ENCODE data around the gene ATXN3. TPM values are rescaled to one million over a fixed set of nuclear protein-coding genes. Genes with fewer than 3 reads are reported as not detected.

ATXN3 gene
- polyA plus RNA-seq, 1 of the 3 experiments (the other 2 are of a cell fraction): 10.2 TPM

GRCh38 chr14:92144708-92145107, 38.3 kb upstream of the ATXN3 start:
- no peak for TF ChIP-seq REST (IDR thresholded peaks at IDR 0.05; ENCODE audit: low read depth, low read length)
- WGBS (ENCODE audit: low lambda C conversion rate): 68% methylated on average over 2 of the region's 2 CpGs
- H4K20me1 ChIP-seq (ENCODE audit: insufficient read depth): no peaks in the 10 kb centered on the region
- ChIA-PET POLR2A (no interaction called here), CTCF (interaction anchor here (0.9 to 2.8 kb wide), 2 partner anchors 10 to 17 kb away, joined by 4 to 24 read pairs; no protein-coding TSS in a partner anchor)
- H3F3A ChIP-seq (replicated peaks; ENCODE audit: insufficient read depth): peaks cover 5% of the 10 kb centered on the region
- H3K4me3 ChIP-seq (ENCODE audit: low read depth in 2 of 2, low read length in 1 of 2): no peak overlapping the region
- peaks cover 70 to 87% of the 10 kb centered on the region in 2 experiments for H3K36me3 ChIP-seq (replicated peaks in 1 of 2; ENCODE audit: control insufficient read depth in 1 of 2, insufficient read depth in 2 of 2, low read length in 1 of 2)
- H2AFZ ChIP-seq (ENCODE audit: low read depth): no peak overlapping the region
- peak overlapping the region in 1 of 2 experiments; percentile 38; a peak in 2 of 4 replicates for H3K27ac ChIP-seq (ENCODE audit: low read depth in 2 of 2, low read length in 1 of 2)
- H3K9ac ChIP-seq: no peak overlapping the region
- peaks cover 4% of the 10 kb centered on the region; the same call in 1 of the 2 replicates for H3K79me2 ChIP-seq (ENCODE audit: insufficient read depth)
- H3K4me1 ChIP-seq (ENCODE audit: control insufficient read depth in 1 of 2, insufficient read depth in 2 of 2, low read depth in 1 of 2, low read length in 1 of 2): peaks cover 0 to 9% of the 10 kb centered on the region in 2 experiments; a peak in 2 of 4 replicates
- DNase-seq: no peak
- no peaks in the 10 kb centered on the region for H3K9me2 ChIP-seq
- no peak overlapping the region for H3K4me2 ChIP-seq
- no peaks in the 10 kb centered on the region for H3K27me3 ChIP-seq (ENCODE audit: insufficient read depth)
- no peaks in the 10 kb centered on the region for H3K9me3 ChIP-seq

- Histone ChIP-seq H3K9me2 (no peaks in the 10 kb centered on the region), H3K79me2 (ENCODE audit: insufficient read depth) (peaks cover 4% of the 10 kb centered on the region; the same call in 1 of the 2 replicates), H3K36me3 (replicated peaks in 1 of 2; ENCODE audit: control insufficient read depth in 1 of 2, insufficient read depth in 2 of 2, low read length in 1 of 2) (peaks cover 67 to 85% of the 10 kb centered on the region in 2 experiments), H3K4me1 (ENCODE audit: control insufficient read depth in 1 of 2, insufficient read depth in 2 of 2, low read depth in 1 of 2, low read length in 1 of 2) (peaks cover 0 to 9% of the 10 kb centered on the region in 2 experiments; a peak in 2 of 4 replicates), H3F3A (replicated peaks; ENCODE audit: insufficient read depth) (peaks cover 3% of the 10 kb centered on the region), H3K27ac (ENCODE audit: low read depth in 2 of 2, low read length in 1 of 2) (peak overlapping the region in 1 of 2 experiments; percentile 38; a peak in 1 of 4 replicates), H3K9ac (no peak overlapping the region), H2AFZ (ENCODE audit: low read depth) (no peak overlapping the region), H3K9me3 (no peaks in the 10 kb centered on the region), H3K4me2 (no peak overlapping the region), H4K20me1 (ENCODE audit: insufficient read depth) (no peaks in the 10 kb centered on the region), H3K4me3 (ENCODE audit: low read depth in 2 of 2, low read length in 1 of 2) (no peak overlapping the region), H3K27me3 (ENCODE audit: insufficient read depth) (no peaks in the 10 kb centered on the region)
- TF ChIP-seq JUND (IDR thresholded peaks at IDR 0.05) (no peak), TEAD4 (IDR thresholded peaks at IDR 0.05; ENCODE audit: borderline replicate concordance, insufficient read depth) (no peak), EZH2phosphoT487 (IDR thresholded peaks at IDR 0.05; ENCODE audit: borderline replicate concordance, low read depth) (no peak), EP300 (IDR thresholded peaks at IDR 0.05; ENCODE audit: borderline replicate concordance in 1 of 2, low read depth in 1 of 2, low read length in 1 of 2) (no peak), REST (IDR thresholded peaks at IDR 0.05; ENCODE audit: low read depth, low read length) (no peak), MEF2A (IDR thresholded peaks at IDR 0.05; ENCODE audit: borderline replicate concordance, low read depth) (no peak), RCOR1 (IDR thresholded peaks at IDR 0.05; ENCODE audit: low read length) (no peak), CHD2 (IDR thresholded peaks at IDR 0.05; ENCODE audit: low read length, partially characterized antibody) (no peak), GABPA (IDR thresholded peaks at IDR 0.05; ENCODE audit: low read depth) (no peak), NRF1 (IDR thresholded peaks at IDR 0.05; ENCODE audit: low read depth, low read length) (no peak)
- TF ChIP-seq, protein P1, sequence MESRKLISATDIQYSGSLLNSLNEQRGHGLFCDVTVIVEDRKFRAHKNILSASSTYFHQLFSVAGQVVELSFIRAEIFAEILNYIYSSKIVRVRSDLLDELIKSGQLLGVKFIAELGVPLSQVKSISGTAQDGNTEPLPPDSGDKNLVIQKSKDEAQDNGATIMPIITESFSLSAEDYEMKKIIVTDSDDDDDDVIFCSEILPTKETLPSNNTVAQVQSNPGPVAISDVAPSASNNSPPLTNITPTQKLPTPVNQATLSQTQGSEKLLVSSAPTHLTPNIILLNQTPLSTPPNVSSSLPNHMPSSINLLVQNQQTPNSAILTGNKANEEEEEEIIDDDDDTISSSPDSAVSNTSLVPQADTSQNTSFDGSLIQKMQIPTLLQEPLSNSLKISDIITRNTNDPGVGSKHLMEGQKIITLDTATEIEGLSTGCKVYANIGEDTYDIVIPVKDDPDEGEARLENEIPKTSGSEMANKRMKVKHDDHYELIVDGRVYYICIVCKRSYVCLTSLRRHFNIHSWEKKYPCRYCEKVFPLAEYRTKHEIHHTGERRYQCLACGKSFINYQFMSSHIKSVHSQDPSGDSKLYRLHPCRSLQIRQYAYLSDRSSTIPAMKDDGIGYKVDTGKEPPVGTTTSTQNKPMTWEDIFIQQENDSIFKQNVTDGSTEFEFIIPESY (IDR thresholded peaks at IDR 0.05; ENCODE audit: borderline replicate concordance, low read depth): no peak
- TF ChIP-seq, protein P2, sequence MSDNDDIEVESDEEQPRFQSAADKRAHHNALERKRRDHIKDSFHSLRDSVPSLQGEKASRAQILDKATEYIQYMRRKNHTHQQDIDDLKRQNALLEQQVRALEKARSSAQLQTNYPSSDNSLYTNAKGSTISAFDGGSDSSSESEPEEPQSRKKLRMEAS (IDR thresholded peaks at IDR 0.05; ENCODE audit: low read depth): no peak
- ChIA-PET POLR2A (no interaction called here), CTCF (interaction anchor here (0.8 to 2.8 kb wide), 3 partner anchors 9 to 21 kb away, joined by 3 to 24 read pairs (median 4); no protein-coding TSS in a partner anchor)
- WGBS (ENCODE audit: low lambda C conversion rate): 89% methylated on average over 3 of the region's 3 CpGs
- DNase-seq: no peak
Observed at GRCh38 chr14:92143962-92144361, 37.6 kb upstream of the ATXN3 start.
